ENCODE results near the gene CEP104.

The CEP104 gene

GRCh38 chr1:3886691-3887090 is 29.7 kb upstream of the CEP104 start:
- Histone ChIP-seq H3K4me3 (ENCODE audit: control insufficient read depth in 1 of 7, extremely low read depth in 1 of 7, insufficient read depth in 4 of 7, low read depth in 2 of 7, low read length in 6 of 7) (no peak overlapping the region), H3K36me3 (ENCODE audit: control insufficient read depth in 4 of 4, insufficient read depth in 4 of 4, low read length in 3 of 4) (peaks cover 4 to 62% (median 35%) of the 10 kb centered on the region in 4 experiments), H3K27ac (ENCODE audit: insufficient read depth in 1 of 2, low read depth in 1 of 2, low read length in 2 of 2, poor library complexity in 1 of 2, severe bottlenecking in 2 of 2) (no peak overlapping the region), H3K9me3 (ENCODE audit: control extremely low read depth in 1 of 5, control insufficient read depth in 4 of 5, insufficient read depth in 2 of 5, low read depth in 1 of 5, low read length in 4 of 5) (no peaks in the 10 kb centered on the region), H3K4me1 (ENCODE audit: control extremely low read depth in 1 of 4, control insufficient read depth in 4 of 4, insufficient read depth in 4 of 4, low read length in 3 of 4) (peaks cover 9 to 27% (median 17%) of the 10 kb centered on the region in 4 experiments), H3K27me3 (replicated peaks in 2 of 5; ENCODE audit: control insufficient read depth in 4 of 5, insufficient read depth in 5 of 5, low read length in 4 of 5) (no peaks in the 10 kb centered on the region)
- ChIA-PET CTCF (no interaction called here), POLR2A (no interaction called here)
- 98% methylated on average over 6 of the region's 8 CpGs for WGBS (ENCODE audit: insufficient coverage)
- no peak for DNase-seq

GRCh38 chr1:3886106-3886670 is 29.2 kb upstream of the CEP104 start:
- Histone ChIP-seq H3K4me3 (ENCODE audit: control insufficient read depth in 1 of 7, extremely low read depth in 1 of 7, insufficient read depth in 4 of 7, low read depth in 2 of 7, low read length in 6 of 7) (no peak overlapping the region), H3K4me1 (ENCODE audit: control extremely low read depth in 1 of 4, control insufficient read depth in 4 of 4, insufficient read depth in 4 of 4, low read length in 3 of 4) (peaks cover 9 to 23% (median 15%) of the 10 kb centered on the region in 4 experiments), H3K27ac (ENCODE audit: insufficient read depth in 1 of 2, low read depth in 1 of 2, low read length in 2 of 2, poor library complexity in 1 of 2, severe bottlenecking in 2 of 2) (no peak overlapping the region), H3K36me3 (ENCODE audit: control insufficient read depth in 4 of 4, insufficient read depth in 4 of 4, low read length in 3 of 4) (peaks cover 4 to 58% (median 35%) of the 10 kb centered on the region in 4 experiments), H3K27me3 (replicated peaks in 2 of 5; ENCODE audit: control insufficient read depth in 4 of 5, insufficient read depth in 5 of 5, low read length in 4 of 5) (no peaks in the 10 kb centered on the region), H3K9me3 (ENCODE audit: control extremely low read depth in 1 of 5, control insufficient read depth in 4 of 5, insufficient read depth in 2 of 5, low read depth in 1 of 5, low read length in 4 of 5) (no peaks in the 10 kb centered on the region)
- POLR2A ChIA-PET = no interaction called here
- DNase-seq = no peak
- 93% methylated on average over 15 of the region's 15 CpGs for WGBS (ENCODE audit: insufficient coverage)
- CTCF ChIA-PET = interaction anchor here (1.2 kb wide), 1 partner anchor 13 kb away, joined by 4 read pairs; the partner anchor contains the start of gene C1orf174

GRCh38 chr1:3885611-3886010 is 28.6 kb upstream of the CEP104 start:
- ChIA-PET CTCF (interaction anchor here (1.0 to 1.2 kb wide), 2 partner anchors 12 to 14 kb away, joined by 3 to 4 read pairs; partner anchors contain the start of gene C1orf174), POLR2A (no interaction called here)
- Histone ChIP-seq H3K27me3 (replicated peaks in 2 of 5; ENCODE audit: control insufficient read depth in 4 of 5, insufficient read depth in 5 of 5, low read length in 4 of 5) (no peaks in the 10 kb centered on the region), H3K27ac (ENCODE audit: insufficient read depth in 1 of 2, low read depth in 1 of 2, low read length in 2 of 2, poor library complexity in 1 of 2, severe bottlenecking in 2 of 2) (no peak overlapping the region), H3K9me3 (ENCODE audit: control extremely low read depth in 1 of 5, control insufficient read depth in 4 of 5, insufficient read depth in 2 of 5, low read depth in 1 of 5, low read length in 4 of 5) (no peaks in the 10 kb centered on the region), H3K4me3 (ENCODE audit: control insufficient read depth in 1 of 7, extremely low read depth in 1 of 7, insufficient read depth in 4 of 7, low read depth in 2 of 7, low read length in 6 of 7) (no peak overlapping the region), H3K4me1 (ENCODE audit: control extremely low read depth in 1 of 4, control insufficient read depth in 4 of 4, insufficient read depth in 4 of 4, low read length in 3 of 4) (peaks cover 7 to 22% (median 12%) of the 10 kb centered on the region in 4 experiments), H3K36me3 (ENCODE audit: control insufficient read depth in 4 of 4, insufficient read depth in 4 of 4, low read length in 3 of 4) (peaks cover 4 to 56% (median 35%) of the 10 kb centered on the region in 4 experiments)
- 93% methylated on average over 7 of the region's 7 CpGs for WGBS (ENCODE audit: insufficient coverage)
- DNase-seq = no peak

GRCh38 chr1:3884966-3885365 is 28.0 kb upstream of the CEP104 start:
- H3K9me3 ChIP-seq (ENCODE audit: control extremely low read depth in 1 of 5, control insufficient read depth in 4 of 5, insufficient read depth in 2 of 5, low read depth in 1 of 5, low read length in 4 of 5) = no peaks in the 10 kb centered on the region
- no peak for DNase-seq
- POLR2A ChIA-PET = no interaction called here
- 96% methylated on average over 12 of the region's 13 CpGs for WGBS (ENCODE audit: insufficient coverage)
- H3K36me3 ChIP-seq (ENCODE audit: control insufficient read depth in 4 of 4, insufficient read depth in 4 of 4, low read length in 3 of 4) = peaks cover 4 to 52% (median 32%) of the 10 kb centered on the region in 4 experiments
- H3K27me3 ChIP-seq (replicated peaks in 2 of 5; ENCODE audit: control insufficient read depth in 4 of 5, insufficient read depth in 5 of 5, low read length in 4 of 5) = no peaks in the 10 kb centered on the region
- no peak overlapping the region for H3K27ac ChIP-seq (ENCODE audit: insufficient read depth in 1 of 2, low read depth in 1 of 2, low read length in 2 of 2, poor library complexity in 1 of 2, severe bottlenecking in 2 of 2)
- CTCF ChIA-PET = interaction anchor here (1.0 to 1.2 kb wide), 2 partner anchors 11 to 14 kb away, joined by 3 to 4 read pairs; partner anchors contain the start of gene C1orf174
- H3K4me3 ChIP-seq (ENCODE audit: control insufficient read depth in 1 of 7, extremely low read depth in 1 of 7, insufficient read depth in 4 of 7, low read depth in 2 of 7, low read length in 6 of 7) = no peak overlapping the region
- peaks cover 3 to 22% (median 9%) of the 10 kb centered on the region in 4 experiments for H3K4me1 ChIP-seq (ENCODE audit: control extremely low read depth in 1 of 4, control insufficient read depth in 4 of 4, insufficient read depth in 4 of 4, low read length in 3 of 4)

- WGBS (ENCODE audit: insufficient coverage) = 98% methylated on average over 15 of the region's 18 CpGs
- CTCF ChIA-PET = interaction anchor here (1.0 to 1.4 kb wide), 2 partner anchors 11 to 16 kb away, joined by 3 to 4 read pairs; partner anchors contain the start of gene C1orf174
- Histone ChIP-seq H3K36me3 (ENCODE audit: control insufficient read depth in 4 of 4, insufficient read depth in 4 of 4, low read length in 3 of 4) (peaks cover 4 to 51% (median 32%) of the 10 kb centered on the region in 4 experiments), H3K4me3 (ENCODE audit: control insufficient read depth in 1 of 7, extremely low read depth in 1 of 7, insufficient read depth in 4 of 7, low read depth in 2 of 7, low read length in 6 of 7) (no peak overlapping the region), H3K4me1 (ENCODE audit: control extremely low read depth in 1 of 4, control insufficient read depth in 4 of 4, insufficient read depth in 4 of 4, low read length in 3 of 4) (peaks cover 0 to 20% (median 8%) of the 10 kb centered on the region in 4 experiments), H3K9me3 (ENCODE audit: control extremely low read depth in 1 of 5, control insufficient read depth in 4 of 5, insufficient read depth in 2 of 5, low read depth in 1 of 5, low read length in 4 of 5) (peaks cover 0 to 11% (median 6%) of the 10 kb centered on the region in 5 experiments), H3K27me3 (replicated peaks in 2 of 5; ENCODE audit: control insufficient read depth in 4 of 5, insufficient read depth in 5 of 5, low read length in 4 of 5) (no peaks in the 10 kb centered on the region), H3K27ac (ENCODE audit: insufficient read depth in 1 of 2, low read depth in 1 of 2, low read length in 2 of 2, poor library complexity in 1 of 2, severe bottlenecking in 2 of 2) (no peak overlapping the region)
- POLR2A ChIA-PET = no interaction called here
- peak in 2 of 3 donors; percentile 28 to 50 for DNase-seq
Measured at GRCh38 chr1:3883194-3883925, 26.3 kb upstream of the CEP104 start.

GRCh38 chr1:3881193-3881480 is 24.1 kb upstream of the CEP104 start:
- ChIA-PET POLR2A (interaction anchor here (1.3 kb wide), 1 partner anchor 10 kb away, joined by 3 read pairs; no protein-coding TSS in a partner anchor), CTCF (interaction anchor here (0.7 to 2.4 kb wide), 4 partner anchors 9 to 23 kb away, joined by 3 to 8 read pairs (median 6); partner anchors contain the start of genes C1orf174 and DFFB)
- WGBS (ENCODE audit: insufficient coverage) = 39% methylated on average over 5 of the region's 5 CpGs
- no peaks in the 10 kb centered on the region for H3K27me3 ChIP-seq (replicated peaks in 2 of 5; ENCODE audit: control insufficient read depth in 4 of 5, insufficient read depth in 5 of 5, low read length in 4 of 5)
- peaks cover 0 to 20% (median 8%) of the 10 kb centered on the region in 4 experiments for H3K4me1 ChIP-seq (ENCODE audit: control extremely low read depth in 1 of 4, control insufficient read depth in 4 of 4, insufficient read depth in 4 of 4, low read length in 3 of 4)
- peak; percentile 75 to 92 (median 85) for DNase-seq
- peak overlapping the region in 1 of 2 experiments; percentile 63 for H3K27ac ChIP-seq (ENCODE audit: insufficient read depth in 1 of 2, low read depth in 1 of 2, low read length in 2 of 2, poor library complexity in 1 of 2, severe bottlenecking in 2 of 2)
- peaks cover 0 to 12% (median 6%) of the 10 kb centered on the region in 5 experiments for H3K9me3 ChIP-seq (ENCODE audit: control extremely low read depth in 1 of 5, control insufficient read depth in 4 of 5, insufficient read depth in 2 of 5, low read depth in 1 of 5, low read length in 4 of 5)
- H3K4me3 ChIP-seq (ENCODE audit: control insufficient read depth in 1 of 7, extremely low read depth in 1 of 7, insufficient read depth in 4 of 7, low read depth in 2 of 7, low read length in 6 of 7) = no peak overlapping the region
- H3K36me3 ChIP-seq (ENCODE audit: control insufficient read depth in 4 of 4, insufficient read depth in 4 of 4, low read length in 3 of 4) = peaks cover 0 to 44% (median 30%) of the 10 kb centered on the region in 4 experiments
